ENCODE measurements around the gene CCNYL1.
"Not testable (repeated sequence)": the region's sequence is repeated elsewhere in the genome, so short reads cannot be mapped to it uniquely, and the experiment has no call there.

Gene CCNYL1

DNA sequence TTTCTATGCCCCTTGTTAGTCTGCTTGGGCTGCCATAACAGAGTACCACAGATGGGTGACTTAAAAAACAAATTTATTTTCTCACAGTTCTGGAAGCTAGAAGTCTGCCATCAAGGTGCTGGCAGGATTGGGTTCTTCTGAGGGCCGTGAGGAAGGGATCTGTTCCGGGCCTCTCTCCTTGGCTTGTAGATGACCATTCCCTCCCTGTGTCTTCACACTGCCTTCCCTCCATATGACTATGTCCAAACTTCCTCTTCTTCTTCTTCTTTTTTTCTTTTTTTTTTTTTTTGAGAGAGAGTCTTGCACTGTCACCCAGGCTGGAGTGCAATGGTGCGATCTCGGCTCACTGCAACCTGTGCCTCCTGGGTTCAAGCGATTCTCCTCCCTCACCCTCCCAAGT lies 13.1 kb upstream of the CCNYL1 start:
- DNase-seq, result no peak

GRCh38 chr2:207704078-207704477 lies 7.4 kb upstream of the CCNYL1 start:
- DNase-seq, result no peak

GRCh38 chr2:207704671-207705070 lies 6.8 kb upstream of the CCNYL1 start:
- no peak for DNase-seq

DNA sequence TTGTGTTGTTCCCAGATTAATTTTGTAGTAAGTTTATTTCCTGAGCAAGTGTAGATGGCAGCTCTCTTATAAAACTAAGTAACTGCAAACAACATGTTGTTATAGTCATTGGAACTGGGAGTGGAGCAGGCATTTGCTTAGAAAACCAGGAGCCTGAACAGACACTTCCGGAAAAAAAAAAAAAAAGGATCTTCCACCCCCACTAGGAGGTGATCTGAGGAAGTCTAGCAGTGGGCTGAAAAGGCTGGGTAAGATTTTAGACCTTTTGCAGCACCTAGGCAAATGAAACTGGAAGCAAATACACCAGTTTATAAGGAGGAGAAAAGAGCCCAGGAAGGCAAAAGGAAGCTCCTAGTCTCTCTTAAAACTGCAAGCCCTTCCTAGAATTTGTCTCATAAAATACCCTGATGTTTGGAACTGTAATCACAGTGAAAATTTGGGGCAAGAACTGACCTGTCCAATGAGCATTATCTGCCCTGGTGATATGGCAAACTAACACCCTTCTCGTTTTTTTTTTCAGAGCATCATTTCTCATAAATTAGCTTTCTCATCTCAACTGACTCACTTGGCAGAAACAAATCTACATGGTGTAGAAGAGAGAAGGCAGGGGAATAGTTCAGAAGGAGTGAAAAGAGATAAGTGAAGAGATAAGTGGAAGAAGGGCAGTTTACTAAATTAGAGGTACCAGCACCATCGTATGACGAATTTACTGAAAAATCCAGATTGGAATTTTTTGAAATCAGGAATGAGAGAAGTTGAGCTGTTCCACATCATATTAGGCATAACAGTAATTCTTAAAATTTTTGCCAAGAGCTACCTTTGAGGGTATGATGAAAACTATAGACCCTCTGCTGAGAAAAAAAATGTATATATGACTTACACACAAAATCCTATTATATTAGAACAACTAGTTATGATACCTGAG lies 4.2 kb upstream of the CCNYL1 start:
- DNase-seq, result no peak

DNA sequence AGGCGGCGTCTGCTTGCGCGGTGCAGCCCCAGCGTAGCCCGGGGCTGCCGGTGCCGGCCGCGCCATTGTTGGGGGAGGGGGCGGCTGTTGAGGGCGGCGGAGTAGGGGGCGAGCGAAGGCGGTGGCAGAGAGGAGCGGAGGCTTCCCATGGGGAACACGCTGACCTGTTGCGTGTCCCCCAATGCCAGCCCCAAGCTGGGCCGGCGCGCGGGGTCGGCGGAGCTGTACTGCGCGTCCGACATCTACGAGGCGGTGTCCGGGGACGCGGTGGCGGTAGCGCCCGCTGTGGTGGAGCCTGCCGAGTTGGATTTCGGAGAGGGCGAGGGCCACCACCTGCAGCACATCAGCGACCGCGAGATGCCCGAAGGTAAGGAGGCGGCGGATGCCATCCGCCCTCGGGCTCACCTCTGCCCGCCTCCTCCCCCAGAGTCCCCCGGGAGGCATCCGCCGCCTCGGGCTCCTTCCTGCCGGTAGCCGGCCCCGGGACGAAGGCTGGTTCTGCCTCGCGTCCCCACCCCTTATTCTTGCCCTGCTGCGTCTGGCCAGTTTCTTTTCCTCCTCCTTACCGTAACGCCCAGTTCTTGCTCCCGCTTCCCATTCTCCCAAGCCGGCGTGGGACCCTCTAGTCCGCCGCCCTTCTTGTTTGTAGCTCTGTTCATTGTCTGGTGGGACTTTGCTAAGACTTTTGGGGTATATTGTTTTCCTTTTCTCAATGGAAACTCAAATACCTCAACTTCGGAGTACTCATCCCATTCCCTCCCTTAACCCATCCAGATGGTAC lies 500 bp downstream of the CCNYL1 start:
- peak in 1 of 2 experiments; percentile 29 for DNase-seq

GRCh38 chr2:207716056-207716455 lies 4.6 kb downstream of the CCNYL1 start:
- no peak for DNase-seq

DNA sequence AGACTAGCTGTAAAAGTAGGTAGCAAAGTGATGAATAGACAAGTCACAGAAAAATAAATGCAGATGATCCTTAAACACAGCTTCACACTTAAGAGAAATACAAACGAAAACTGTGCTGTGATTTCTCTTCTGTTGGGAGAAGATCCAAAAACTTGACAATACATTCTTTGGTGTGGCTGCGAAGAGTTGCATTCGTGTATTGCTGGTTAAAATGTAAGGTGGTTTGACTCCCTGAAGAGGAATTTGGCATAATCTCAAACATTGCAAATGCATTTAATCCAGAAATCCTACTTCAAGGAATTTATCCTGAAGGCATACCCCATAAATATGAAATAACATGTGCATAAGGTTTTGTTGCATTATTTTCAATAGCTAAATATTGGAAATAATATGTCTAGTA lies 7.1 kb downstream of the CCNYL1 start:
- no peak for DNase-seq

- no peak for DNase-seq
Observed at GRCh38 chr2:207719008-207719407, 7.6 kb downstream of the CCNYL1 start.

DNA sequence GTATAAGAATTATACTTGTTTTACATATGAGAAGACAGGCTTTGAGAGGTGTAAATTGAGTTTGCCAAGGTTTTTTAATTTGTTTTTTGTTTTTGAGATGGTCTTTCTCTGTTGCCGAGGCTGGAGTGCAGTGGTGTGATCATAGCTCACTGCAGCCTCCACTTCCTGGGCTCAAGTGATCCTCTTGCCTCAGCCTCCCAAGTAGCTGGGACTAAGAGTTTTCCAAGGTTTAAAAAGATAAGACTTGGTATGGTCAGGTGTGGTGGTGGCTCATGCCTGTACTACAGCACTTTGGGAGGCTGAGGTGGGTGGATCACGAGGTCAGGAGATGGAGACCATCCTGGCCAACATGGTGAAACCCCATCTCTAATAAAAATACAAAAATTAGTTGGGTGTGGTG lies 8.2 kb downstream of the CCNYL1 start:
- not testable (repeated sequence) for DNase-seq

DNA sequence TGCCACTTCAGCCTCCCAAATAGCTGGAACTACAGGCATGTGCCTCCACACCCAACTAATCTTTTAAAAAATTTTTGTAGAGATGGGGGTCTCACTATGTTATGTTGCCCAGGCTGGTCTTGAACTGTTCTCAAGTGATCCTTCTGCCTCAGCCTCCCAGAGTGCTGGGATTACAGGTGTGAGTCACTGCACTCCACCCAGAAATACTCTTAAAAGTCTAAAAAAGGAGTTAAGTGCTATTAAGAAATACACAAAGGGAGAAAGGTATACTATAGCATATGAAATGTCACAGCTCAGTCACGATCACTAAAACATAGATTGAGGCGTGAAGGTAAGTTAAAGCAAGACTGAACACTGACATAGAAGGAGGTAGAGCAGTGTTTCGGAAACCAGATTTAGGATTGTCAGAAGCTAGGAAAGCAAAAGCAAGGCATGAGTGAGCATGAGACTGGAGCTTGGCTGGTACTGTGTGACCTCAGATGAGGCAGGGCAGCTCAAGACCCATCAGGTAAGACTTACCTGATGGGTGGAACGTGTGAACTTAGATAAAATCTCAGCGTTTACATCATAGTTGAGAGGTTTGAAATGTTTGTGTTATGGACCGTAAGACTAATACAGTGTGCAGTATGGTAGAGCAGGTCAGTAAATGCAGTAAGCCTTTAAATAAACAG lies 9.2 kb downstream of the CCNYL1 start:
- no peak for DNase-seq

DNA sequence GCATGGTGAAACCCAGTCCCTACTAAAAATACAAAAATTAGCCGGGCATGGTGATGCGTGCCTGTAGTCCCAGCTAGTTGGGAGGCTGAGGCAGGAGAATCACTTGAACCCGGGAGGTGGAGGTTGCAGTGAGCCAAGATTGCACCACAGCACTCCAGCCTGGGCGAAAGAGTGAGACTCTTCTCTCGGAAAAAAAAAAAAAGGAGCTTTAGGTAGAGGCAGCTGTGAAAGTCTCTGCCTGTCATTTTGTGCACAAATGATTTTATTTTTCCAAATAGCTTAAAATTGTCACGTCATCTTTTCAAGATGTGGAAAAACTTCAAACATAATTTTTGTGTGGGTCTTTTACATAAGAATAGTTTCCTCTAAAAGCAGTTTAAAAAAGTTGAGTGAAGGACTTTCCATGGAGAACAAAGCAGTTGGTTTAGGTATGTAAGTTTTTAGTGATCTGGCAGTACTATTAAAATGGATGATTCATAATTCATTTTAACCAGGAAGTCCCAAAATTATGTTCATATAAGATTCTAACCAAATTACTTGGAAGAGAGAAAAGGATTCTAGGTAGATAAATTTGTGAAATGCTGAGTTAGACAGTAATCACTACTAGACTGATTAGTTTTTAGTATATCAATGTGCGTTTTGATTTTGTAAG lies 11.5 kb downstream of the CCNYL1 start:
- DNase-seq, result no peak

- not testable (repeated sequence) for DNase-seq
Observed at GRCh38 chr2:207723425-207723787, 12.0 kb downstream of the CCNYL1 start.

DNA sequence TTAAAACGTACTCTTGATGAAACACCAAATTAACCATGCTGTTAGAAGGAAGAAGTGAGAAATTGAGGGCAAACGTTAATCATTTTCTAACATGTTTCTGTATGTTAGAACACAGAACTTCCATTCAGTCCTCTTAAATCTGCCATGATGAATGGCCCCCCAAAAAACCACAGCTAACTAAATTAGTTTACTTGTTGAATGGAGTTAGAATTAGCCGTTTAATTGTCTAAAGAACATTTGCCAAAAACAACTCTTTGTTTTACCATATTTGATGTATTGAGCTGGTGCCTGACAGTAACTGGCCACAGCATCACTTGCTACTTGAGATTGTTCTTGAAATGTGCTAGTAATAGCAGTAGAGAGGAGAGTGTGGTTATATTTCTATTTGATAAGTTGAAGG lies 12.7 kb downstream of the CCNYL1 start:
- no peak for DNase-seq

DNA sequence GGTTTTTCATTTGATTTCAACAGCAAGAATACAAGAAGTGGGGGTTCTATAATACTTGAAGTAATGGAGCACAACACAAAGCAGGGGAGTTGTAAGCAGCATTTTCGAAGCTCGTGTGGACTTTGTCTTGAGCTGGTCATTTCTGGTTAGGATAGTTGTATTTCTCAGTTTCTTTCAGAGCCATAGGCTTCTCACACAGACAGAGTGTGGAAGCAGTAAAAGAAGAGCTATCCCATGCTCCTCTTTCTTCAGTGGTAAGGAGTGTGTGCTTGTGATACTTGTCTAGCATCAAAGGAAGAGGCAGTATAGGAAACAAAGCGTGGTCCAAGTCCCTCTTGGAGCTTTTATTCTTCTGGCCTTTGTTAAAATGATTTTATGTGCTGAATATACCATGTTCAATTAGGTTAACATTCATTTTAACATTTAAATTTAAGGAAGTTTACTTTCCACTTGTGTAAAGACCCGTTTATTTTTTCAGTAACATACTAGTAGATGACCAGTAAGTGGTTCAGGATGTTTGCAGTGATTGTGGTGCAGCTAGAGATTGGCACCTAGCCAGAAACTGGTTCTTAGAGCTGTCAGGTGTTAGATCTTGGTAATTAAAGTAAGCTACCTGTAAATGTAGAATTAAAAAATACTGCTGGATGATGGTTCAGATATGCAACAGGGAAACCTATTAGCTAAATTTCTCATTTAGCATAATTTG lies 14.6 kb downstream of the CCNYL1 start:
- DNase-seq, result no peak

GRCh38 chr2:207727261-207727660 lies 15.8 kb downstream of the CCNYL1 start:
- no peak for DNase-seq

GRCh38 chr2:207729465-207729998 lies 18.1 kb downstream of the CCNYL1 start:
- DNase-seq, result no peak

DNA sequence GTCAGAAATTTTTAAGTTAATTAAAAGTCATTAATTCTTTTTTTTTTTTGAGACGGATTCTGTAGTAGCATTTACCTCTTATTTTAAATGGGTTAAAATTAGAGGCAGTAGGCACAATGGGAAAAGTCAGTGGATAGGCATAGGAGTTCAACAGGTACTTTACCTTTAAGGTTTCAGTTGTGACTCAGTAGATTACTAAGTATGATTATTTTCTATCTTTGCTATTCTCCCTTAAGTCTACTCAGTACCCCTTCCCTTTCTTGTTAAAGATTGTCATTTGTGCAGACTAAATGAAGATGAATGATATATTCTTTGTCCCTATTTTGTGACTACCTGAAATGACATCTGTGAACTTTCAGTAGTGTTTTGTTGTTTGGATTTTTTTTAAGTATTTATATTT lies 19.7 kb downstream of the CCNYL1 start:
- DNase-seq, result no peak

DNA sequence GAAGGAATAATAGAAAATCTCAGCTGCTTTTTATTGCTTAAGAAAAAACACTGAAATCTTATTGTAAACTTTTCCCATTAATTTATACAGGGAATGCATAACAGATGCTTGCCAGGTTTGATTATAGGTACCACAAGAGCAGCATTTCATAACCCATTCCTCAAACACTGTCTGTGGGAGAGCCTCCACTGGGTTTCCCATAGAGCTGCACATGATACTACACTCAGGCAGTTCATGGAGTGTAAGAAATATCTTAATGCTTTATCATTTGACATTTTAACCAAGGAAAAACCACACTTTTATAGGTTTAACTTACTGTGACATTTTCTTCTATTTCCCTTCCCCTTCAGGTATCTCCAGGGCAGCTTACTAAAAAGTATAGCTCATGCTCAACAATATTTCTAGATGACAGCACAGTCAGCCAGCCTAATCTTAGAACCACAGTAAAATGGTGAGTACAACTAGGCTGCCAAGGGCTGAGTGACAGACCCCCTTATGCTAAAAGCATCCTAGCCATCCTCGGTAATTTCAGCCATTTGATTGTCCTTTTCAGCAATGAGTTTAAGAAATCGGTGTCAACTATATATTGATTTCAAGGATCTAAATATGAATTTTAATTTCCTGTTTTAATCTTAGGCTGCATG lies 22.3 kb downstream of the CCNYL1 start:
- DNase-seq, result no peak

DNA sequence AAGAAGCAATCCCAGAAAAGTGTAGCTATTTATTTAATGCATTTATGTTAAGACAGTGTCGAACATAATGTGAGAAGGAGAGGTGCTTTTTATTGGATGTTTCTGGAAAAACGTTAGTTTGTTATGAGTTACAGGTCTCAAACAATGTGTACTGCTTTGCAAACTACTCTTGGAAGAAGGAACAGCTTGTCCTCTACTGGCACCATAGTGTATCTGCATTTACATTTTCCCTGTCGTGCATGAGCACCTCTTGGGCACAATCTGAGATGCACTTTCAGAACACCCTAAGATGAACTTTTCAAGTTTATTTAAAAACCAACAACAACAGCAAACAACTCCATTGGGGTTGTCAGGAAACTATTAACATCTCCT lies 22.8 kb downstream of the CCNYL1 start:
- no peak for DNase-seq

GRCh38 chr2:207734636-207735512 lies 23.4 kb downstream of the CCNYL1 start:
- no peak for DNase-seq

- not testable (repeated sequence) for DNase-seq
Observed at GRCh38 chr2:207735513-207735859, 24.0 kb downstream of the CCNYL1 start.
